ENCODE data around the gene SIRPD. TPM values are rescaled to one million over a fixed set of nuclear protein-coding genes. Genes with fewer than 3 reads are reported as not detected.

Gene SIRPD
- total and polyA plus RNA-seq, 2 of the 13 experiments (the other 11 are each of a cell fraction or from before 2014, with no cell fraction given): not detected

DNA sequence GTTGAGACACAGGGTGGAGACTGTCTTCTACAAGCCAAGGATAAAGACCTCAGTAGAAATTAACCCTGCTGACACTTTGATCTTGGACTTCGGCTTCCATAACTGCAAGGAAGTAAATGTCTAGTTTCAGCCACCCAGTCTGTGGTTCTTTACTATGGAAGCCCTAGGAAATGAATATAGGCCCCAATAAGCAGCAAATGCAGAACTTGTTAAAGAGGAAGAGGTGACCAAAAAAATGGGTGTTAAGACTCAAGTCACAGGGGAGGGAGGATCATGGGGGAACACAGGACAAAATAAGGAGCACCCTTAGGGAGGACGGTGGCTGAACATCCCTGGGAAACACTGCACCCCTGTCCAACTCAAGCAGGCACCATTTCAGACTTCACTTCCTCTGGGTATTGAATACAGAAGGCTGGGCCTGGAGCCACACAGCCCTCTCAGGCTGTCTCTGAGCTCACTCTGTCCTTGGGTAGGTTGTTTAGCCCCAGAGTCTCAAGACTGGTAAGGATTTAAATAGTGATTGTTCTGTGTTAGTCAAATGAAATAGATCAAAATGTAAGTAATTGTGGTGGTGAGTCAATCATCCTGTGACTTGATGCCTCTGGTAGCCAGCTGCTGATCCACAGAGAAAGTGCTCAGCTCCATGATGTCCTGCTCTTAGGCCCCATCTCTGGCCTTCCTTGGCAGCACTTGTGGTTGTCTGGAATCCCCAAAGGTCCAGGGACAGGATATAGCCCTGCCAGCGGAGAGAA is 30.5 kb upstream of the SIRPD start:
- Histone ChIP-seq H3K27ac (ENCODE audit: extremely low read length, insufficient read depth, low read length) (no peak overlapping the region), H2AFZ (ENCODE audit: low read length) (no peak overlapping the region), H3K36me3 (replicated peaks in 1 of 2; ENCODE audit: control insufficient read depth in 1 of 2, insufficient read depth in 2 of 2, low read length in 2 of 2) (no peaks in the 10 kb centered on the region), H4K20me1 (ENCODE audit: insufficient read depth, low read length) (no peaks in the 10 kb centered on the region), H3K9me3 (ENCODE audit: low read length) (no peaks in the 10 kb centered on the region), H3K4me3 (replicated peaks in 1 of 3; ENCODE audit: insufficient read depth in 1 of 3, low read depth in 2 of 3, low read length in 3 of 3) (no peak overlapping the region), H3K27me3 (ENCODE audit: control insufficient read depth in 1 of 2, insufficient read depth in 2 of 2, low read length in 2 of 2) (no peaks in the 10 kb centered on the region), H3K79me2 (ENCODE audit: insufficient read depth, low read length) (no peaks in the 10 kb centered on the region), H3K4me2 (ENCODE audit: low read depth, low read length) (no peak overlapping the region), H3K4me1 (ENCODE audit: insufficient read depth, low read length) (no peaks in the 10 kb centered on the region), H3K9ac (ENCODE audit: insufficient read depth, low read depth, low read length) (no peak overlapping the region)
- no CpG with 5 or more reads among the region's 3 CpGs for WGBS (ENCODE audit: low lambda C conversion rate)
- DNase-seq (ENCODE audit: low spot score) (no peak), ATAC-seq (no peak), FAIRE-seq (no peak)
- intact Hi-C loops (cut with micrococcal nuclease; ENCODE audit: unreplicated experiment): no loop called here
- in situ Hi-C loops (cut with HindIII; ENCODE audit: extremely low pct_ligation_motif_present, low pct_unique_long_range_greater_than_20kb): no loop called here
- ChIA-PET POLR2A (no interaction called here), CTCF (ENCODE audit: low intra/inter-chr PET ratio, low total read pairs) (no interaction called here)
- no TSS peak for BruUV-seq (replicated peaks)
- TF ChIP-seq SMARCE1 (IDR thresholded peaks at IDR 0.05; ENCODE audit: borderline replicate concordance) (no peak), ZNF451 (CRISPR knock-in tag; IDR thresholded peaks at IDR 0.05) (no peak), MATR3 (CRISPR knock-in tag; IDR thresholded peaks at IDR 0.05) (no peak), ZNF878 (CRISPR knock-in tag; IDR thresholded peaks at IDR 0.05) (no peak), ELF1 (CRISPR knock-in tag; IDR thresholded peaks at IDR 0.05) (no peak), NFYB (CRISPR knock-in tag; IDR thresholded peaks at IDR 0.05) (no peak), RBM22 (optimal IDR thresholded peaks at IDR 0.05; ENCODE audit: low read length) (no peak), ZNF562 (CRISPR knock-in tag; IDR thresholded peaks at IDR 0.05; ENCODE audit: borderline replicate concordance) (no peak), WIZ (CRISPR knock-in tag; IDR thresholded peaks at IDR 0.05) (no peak)
- TF ChIP-seq, protein P1, sequence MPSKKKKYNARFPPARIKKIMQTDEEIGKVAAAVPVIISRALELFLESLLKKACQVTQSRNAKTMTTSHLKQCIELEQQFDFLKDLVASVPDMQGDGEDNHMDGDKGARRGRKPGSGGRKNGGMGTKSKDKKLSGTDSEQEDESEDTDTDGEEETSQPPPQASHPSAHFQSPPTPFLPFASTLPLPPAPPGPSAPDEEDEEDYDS (CRISPR knock-in tag; IDR thresholded peaks at IDR 0.05): no peak
- TF ChIP-seq, protein P2, sequence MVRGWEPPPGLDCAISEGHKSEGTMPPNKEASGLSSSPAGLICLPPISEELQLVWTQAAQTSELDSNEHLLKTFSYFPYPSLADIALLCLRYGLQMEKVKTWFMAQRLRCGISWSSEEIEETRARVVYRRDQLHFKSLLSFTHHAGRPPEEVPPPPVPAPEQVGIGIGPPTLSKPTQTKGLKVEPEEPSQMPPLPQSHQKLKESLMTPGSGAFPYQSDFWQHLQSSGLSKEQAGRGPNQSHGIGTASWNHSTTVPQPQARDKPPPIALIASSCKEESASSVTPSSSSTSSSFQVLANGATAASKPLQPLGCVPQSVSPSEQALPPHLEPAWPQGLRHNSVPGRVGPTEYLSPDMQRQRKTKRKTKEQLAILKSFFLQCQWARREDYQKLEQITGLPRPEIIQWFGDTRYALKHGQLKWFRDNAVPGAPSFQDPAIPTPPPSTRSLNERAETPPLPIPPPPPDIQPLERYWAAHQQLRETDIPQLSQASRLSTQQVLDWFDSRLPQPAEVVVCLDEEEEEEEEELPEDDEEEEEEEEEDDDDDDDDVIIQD (CRISPR knock-in tag; IDR thresholded peaks at IDR 0.05; ENCODE audit: low read depth): no peak
- TF ChIP-seq, protein P3, sequence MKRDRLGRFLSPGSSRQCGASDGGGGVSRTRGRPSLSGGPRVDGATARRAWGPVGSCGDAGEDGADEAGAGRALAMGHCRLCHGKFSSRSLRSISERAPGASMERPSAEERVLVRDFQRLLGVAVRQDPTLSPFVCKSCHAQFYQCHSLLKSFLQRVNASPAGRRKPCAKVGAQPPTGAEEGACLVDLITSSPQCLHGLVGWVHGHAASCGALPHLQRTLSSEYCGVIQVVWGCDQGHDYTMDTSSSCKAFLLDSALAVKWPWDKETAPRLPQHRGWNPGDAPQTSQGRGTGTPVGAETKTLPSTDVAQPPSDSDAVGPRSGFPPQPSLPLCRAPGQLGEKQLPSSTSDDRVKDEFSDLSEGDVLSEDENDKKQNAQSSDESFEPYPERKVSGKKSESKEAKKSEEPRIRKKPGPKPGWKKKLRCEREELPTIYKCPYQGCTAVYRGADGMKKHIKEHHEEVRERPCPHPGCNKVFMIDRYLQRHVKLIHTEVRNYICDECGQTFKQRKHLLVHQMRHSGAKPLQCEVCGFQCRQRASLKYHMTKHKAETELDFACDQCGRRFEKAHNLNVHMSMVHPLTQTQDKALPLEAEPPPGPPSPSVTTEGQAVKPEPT (CRISPR knock-in tag; IDR thresholded peaks at IDR 0.05; ENCODE audit: low read depth): no peak
- TF ChIP-seq, protein P4, sequence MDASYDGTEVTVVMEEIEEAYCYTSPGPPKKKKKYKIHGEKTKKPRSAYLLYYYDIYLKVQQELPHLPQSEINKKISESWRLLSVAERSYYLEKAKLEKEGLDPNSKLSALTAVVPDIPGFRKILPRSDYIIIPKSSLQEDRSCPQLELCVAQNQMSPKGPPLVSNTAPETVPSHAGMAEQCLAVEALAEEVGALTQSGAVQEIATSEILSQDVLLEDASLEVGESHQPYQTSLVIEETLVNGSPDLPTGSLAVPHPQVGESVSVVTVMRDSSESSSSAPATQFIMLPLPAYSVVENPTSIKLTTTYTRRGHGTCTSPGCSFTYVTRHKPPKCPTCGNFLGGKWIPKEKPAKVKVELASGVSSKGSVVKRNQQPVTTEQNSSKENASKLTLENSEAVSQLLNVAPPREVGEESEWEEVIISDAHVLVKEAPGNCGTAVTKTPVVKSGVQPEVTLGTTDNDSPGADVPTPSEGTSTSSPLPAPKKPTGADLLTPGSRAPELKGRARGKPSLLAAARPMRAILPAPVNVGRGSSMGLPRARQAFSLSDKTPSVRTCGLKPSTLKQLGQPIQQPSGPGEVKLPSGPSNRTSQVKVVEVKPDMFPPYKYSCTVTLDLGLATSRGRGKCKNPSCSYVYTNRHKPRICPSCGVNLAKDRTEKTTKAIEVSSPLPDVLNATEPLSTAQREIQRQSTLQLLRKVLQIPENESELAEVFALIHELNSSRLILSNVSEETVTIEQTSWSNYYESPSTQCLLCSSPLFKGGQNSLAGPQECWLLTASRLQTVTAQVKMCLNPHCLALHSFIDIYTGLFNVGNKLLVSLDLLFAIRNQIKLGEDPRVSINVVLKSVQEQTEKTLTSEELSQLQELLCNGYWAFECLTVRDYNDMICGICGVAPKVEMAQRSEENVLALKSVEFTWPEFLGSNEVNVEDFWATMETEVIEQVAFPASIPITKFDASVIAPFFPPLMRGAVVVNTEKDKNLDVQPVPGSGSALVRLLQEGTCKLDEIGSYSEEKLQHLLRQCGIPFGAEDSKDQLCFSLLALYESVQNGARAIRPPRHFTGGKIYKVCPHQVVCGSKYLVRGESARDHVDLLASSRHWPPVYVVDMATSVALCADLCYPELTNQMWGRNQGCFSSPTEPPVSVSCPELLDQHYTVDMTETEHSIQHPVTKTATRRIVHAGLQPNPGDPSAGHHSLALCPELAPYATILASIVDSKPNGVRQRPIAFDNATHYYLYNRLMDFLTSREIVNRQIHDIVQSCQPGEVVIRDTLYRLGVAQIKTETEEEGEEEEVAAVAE (CRISPR knock-in tag; IDR thresholded peaks at IDR 0.05; ENCODE audit: borderline replicate concordance): no peak
- TF ChIP-seq, protein P5, sequence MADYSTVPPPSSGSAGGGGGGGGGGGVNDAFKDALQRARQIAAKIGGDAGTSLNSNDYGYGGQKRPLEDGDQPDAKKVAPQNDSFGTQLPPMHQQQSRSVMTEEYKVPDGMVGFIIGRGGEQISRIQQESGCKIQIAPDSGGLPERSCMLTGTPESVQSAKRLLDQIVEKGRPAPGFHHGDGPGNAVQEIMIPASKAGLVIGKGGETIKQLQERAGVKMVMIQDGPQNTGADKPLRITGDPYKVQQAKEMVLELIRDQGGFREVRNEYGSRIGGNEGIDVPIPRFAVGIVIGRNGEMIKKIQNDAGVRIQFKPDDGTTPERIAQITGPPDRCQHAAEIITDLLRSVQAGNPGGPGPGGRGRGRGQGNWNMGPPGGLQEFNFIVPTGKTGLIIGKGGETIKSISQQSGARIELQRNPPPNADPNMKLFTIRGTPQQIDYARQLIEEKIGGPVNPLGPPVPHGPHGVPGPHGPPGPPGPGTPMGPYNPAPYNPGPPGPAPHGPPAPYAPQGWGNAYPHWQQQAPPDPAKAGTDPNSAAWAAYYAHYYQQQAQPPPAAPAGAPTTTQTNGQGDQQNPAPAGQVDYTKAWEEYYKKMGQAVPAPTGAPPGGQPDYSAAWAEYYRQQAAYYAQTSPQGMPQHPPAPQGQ (CRISPR knock-in tag; IDR thresholded peaks at IDR 0.05; ENCODE audit: borderline replicate concordance): no peak
